Medulla oblongata (tissue), 1 donor: ENCODE measurements around the gene LRRD1.
"Not testable (repeated sequence)": the region's sequence is repeated elsewhere in the genome, so short reads cannot be mapped to it uniquely, and the experiment has no call there.

Experiments used
- DNase-seq: peaks from one replicate; pipeline ENCODE4 v3.0.0-alpha.2; 2015; ENCODE audit errors: extremely low spot score

LRRD1 gene

GRCh38 chr7:92141161-92141560 lies 37.8 kb downstream of the LRRD1 start:
- DNase-seq, result no peak

- no peak for DNase-seq
These were observed 41.4 kb downstream of the LRRD1 start for GRCh38 chr7:92137557-92137956.

DNA sequence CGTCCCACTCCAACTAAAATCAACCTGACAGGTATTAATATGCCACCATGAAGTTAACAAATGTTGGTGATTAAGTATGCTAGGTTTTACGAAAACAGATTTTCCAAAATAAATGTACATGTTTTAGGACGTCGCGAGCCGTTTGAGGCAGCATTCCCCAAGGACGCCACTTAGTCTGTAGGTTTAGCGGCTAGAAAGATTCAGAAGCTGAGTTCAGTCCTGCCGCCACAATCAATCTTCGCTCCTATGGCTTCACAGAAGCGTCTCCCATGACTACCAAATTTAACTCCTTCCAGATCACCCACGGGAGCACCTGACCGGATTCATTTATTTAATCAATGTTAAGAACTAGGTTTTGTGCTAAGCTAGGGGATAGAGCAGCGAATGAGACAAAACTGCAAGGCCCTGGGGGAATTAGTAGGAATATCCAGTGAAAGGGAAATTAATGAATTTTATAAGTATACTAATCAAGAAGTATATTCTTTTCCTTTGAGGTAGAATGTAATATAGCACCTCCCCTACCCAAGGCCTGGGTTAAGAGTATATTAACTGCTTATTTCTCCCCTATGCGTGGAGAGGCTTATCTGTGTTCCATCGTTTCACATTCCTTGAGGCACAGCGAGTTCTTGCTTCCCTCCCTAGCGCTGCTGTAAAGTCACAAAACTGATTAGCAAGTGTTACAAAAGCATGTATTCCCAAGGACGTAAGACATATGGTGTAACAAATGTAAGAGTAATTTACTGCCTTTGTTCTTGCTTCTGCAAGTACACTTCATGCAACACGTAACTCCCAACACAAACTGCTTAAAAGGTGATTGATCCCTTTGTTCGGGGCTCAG lies 43.7 kb downstream of the LRRD1 start:
- DNase-seq, result peak; percentile 42

DNA sequence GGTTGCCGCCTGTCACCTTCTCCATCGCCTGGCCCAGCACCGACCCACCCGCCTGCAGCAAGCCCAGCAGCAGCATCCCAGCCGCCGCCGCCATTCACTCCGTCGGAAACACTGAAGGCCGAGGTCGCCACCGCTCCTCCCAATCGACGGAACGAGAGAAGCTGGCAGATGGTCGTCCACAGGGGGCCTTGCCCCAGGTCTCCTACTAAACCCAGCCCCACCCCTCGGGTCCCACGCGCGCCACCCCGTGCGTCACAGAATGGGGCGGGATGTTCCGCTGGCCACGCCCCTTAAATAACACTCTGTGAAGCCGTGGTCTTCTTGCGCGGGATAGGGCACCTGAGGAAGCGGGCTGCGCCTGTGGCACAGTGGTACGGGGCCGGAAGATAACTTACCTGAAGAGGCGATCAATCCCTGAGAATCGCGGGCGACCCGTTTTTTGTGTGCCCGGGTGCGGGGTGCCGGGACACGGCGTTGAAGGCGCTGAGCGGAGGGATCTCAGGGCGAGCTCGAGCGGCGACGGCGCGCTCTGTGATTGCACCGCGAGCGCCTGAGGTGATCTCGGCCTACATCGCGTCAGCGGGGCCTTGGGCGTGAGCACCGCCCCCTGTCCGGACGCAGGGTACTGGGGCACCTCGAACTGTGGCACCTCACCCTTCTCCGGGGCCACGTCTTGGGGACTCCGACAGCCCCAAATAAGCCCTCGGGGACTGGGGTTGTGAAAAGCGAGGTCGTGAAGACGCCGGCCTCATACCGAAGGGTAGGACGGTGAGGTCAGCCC lies 44.5 kb downstream of the LRRD1 start, which contains the start of gene CYP51A1:
Gene CYP51A1, minus strand, starts transcription at position 207 of the 781 bp plus-strand sequence. Its CDS starts 113 bp downstream, at position 94.
- DNase-seq, result peak; percentile 96

- DNase-seq, result peak; percentile 71
These were observed 45.1 kb downstream of the LRRD1 start for GRCh38 chr7:92133737-92134270.

- DNase-seq, result peak; percentile 5
These were observed 45.7 kb downstream of the LRRD1 start for GRCh38 chr7:92133133-92133736.

GRCh38 chr7:92131764-92132330 lies 47.1 kb downstream of the LRRD1 start:
- peak; percentile 9 for DNase-seq

DNA sequence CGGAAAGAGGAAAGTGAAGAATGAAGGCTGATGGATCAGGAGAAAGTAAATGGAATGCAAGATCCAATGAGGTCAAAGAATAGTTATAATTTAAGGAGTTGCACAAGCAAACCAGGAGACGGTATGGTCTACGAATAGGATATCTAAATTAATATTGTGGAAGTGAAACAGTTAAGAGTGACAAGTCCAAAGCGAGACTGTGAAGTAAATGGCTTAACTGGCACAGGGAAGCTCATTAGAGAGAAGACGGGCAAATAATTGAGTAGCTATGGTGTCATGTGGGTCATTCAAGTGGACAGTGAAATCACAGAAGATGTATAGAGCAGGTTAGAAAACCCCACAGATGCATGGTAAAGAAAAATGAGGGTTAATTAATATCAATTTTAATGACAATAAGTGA lies 47.8 kb downstream of the LRRD1 start:
- no peak for DNase-seq

DNA sequence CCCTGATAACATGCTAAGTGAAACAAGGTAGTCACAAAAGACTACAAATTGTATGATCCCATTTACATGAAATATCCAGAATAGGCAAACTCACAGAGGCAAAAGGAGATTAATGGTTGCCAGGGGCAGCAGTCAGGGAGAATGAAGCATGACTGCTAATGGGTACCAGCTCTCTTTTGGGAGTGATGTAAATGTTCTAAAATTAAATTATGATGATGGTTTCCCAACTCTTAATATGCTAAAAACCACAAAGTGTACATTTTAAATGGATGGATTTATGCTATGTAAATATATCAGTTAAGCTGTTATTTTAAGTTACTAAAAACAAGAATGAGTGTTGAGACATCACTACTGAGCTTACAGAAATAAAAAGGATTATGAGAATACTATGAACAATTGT lies 57.3 kb downstream of the LRRD1 start:
- DNase-seq, result no peak

DNA sequence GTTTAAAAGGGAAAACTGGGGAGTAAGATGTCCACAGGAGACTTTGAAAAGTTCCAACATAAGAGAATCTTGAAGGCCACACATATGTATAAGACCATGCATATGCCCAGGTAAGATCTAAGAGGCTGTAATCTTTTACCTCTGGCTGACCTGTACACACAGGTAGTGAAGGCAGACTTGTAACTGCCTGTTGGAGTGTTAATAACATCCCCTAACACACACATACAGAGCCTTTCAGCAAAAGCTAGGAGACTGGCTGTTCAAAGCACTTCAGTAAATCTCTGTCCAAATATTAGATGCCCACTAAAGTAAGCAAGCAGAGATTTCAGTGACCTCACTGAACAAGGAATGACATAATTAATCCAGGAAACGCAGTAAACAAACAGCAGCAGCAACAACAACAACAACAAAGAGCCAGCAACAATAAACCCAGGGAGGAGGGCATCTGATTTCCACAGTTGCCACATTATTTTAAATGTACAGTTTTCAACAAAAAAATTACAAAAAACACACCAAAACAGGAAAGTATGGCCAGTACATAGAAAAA lies 59.7 kb downstream of the LRRD1 start:
- DNase-seq, result no peak

GRCh38 chr7:92116949-92117348 lies 62.0 kb downstream of the LRRD1 start:
- DNase-seq, result no peak

DNA sequence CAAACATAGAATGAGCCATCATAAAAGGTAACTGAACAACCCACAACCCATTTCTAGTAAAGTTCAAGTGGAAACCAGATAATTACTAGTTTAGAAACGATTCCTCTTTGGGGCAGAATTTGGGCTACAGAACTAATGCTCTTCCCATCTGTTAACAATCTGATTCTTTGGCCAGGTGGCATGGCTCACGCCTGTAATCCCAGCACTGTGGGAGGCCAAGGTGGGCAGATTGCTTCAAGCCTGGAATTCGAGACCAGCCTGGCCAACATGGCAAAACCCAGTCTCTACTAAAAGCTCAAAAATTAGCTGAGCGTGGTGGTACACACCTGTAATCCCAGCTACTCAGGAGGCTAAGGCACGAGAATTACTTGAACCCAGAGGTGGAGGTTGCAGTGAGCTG lies 63.1 kb downstream of the LRRD1 start:
- no peak for DNase-seq

GRCh38 chr7:92110857-92111256 lies 68.1 kb downstream of the LRRD1 start:
- DNase-seq, result no peak

GRCh38 chr7:92108821-92109220 lies 70.1 kb downstream of the LRRD1 start:
- no peak for DNase-seq

- DNase-seq, result not testable (repeated sequence)
These were observed 76.1 kb downstream of the LRRD1 start for GRCh38 chr7:92102862-92103261.

- no peak for DNase-seq
These were observed 78.4 kb downstream of the LRRD1 start for GRCh38 chr7:92100534-92100933.

DNA sequence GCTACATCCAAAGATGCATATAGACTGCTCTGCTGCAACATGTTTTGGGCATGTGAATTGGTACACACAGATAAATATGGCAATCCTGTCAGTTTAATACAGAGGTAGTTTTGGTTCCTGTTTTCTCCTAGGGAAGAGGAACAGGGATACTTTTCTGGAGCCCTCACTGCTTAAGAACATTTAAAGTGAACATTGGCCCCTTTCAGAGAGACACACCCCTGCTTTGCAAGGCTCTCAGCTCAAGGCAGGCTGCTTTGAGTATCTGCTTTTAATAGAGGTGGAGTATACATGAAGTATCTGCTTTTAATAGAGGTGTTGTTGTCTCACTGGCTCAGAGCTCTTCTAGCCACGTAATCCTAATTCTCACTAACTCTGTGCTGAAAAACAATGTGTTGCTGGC lies 83.6 kb downstream of the LRRD1 start:
- no peak for DNase-seq
